ENCODE measurements around the gene VEGFB. TPM values are rescaled to one million over a fixed set of nuclear protein-coding genes. Genes with fewer than 3 reads are reported as not detected.

VEGFB gene
- polyA plus RNA-seq, 3 donors = 0.40 to 5.6 TPM; not detected in 1

GRCh38 chr11:64283092-64283491, 48.7 kb downstream of the VEGFB start:
- Mint-ChIP-seq H3K9me3 (no peaks in the 10 kb centered on the region), H3K27ac (peak overlapping the region in 4 of 7 donors; percentile 28 to 83 (median 36)), H3K36me3 (peaks cover 20 to 21% of the 10 kb centered on the region in 2 donors), H3K4me1 (peaks cover 24% of the 10 kb centered on the region), H3K27me3 (ENCODE audit: low read depth in 3 of 3) (peaks cover 1 to 4% (median 2%) of the 10 kb centered on the region in 3 donors), H3K4me3 (no peak overlapping the region)
- no peak for TF ChIP-seq CTCF (IDR thresholded peaks at IDR 0.05)
- peaks cover 4 to 9% of the 10 kb centered on the region in 2 donors for H3K36me3 ChIP-seq (replicated peaks in 1 of 2; ENCODE audit: control insufficient read depth in 1 of 2, insufficient read depth in 2 of 2, low read length in 2 of 2)
- no peaks in the 10 kb centered on the region for H4K20me1 ChIP-seq (ENCODE audit: insufficient read depth, low read length)
- no peaks in the 10 kb centered on the region for H3K9me3 ChIP-seq (replicated peaks in 1 of 2; ENCODE audit: control insufficient read depth in 1 of 2, insufficient read depth in 1 of 2, low read length in 2 of 2)
- no peak for DNase-seq
- H3K27ac ChIP-seq (ENCODE audit: low read depth in 1 of 2, low read length in 2 of 2) = no peak overlapping the region
- no peak overlapping the region for H2AFZ ChIP-seq (ENCODE audit: insufficient read depth, low read depth, low read length, poor library complexity, severe bottlenecking)
- WGBS (ENCODE audit: insufficient coverage) = 100% methylated on average over 3 of the region's 3 CpGs
- H3K27me3 ChIP-seq (ENCODE audit: control insufficient read depth in 2 of 2, insufficient read depth in 2 of 2, low read length in 2 of 2) = no peaks in the 10 kb centered on the region
- no peak overlapping the region for H3K9ac ChIP-seq (ENCODE audit: insufficient read depth, low read length, poor library complexity, severe bottlenecking)
- peaks cover 20 to 24% of the 10 kb centered on the region in 2 donors for H3K4me1 ChIP-seq (ENCODE audit: control insufficient read depth in 1 of 2, insufficient read depth in 2 of 2, low read length in 2 of 2)
- H3K4me2 ChIP-seq (replicated peaks; ENCODE audit: extremely low read depth, low read length, poor library complexity, severe bottlenecking) = no peak overlapping the region
- intact Hi-C loops (cut with micrococcal nuclease) = no loop called here
- H3K79me2 ChIP-seq (ENCODE audit: insufficient read depth, low read length) = peaks cover 5% of the 10 kb centered on the region
- H3K4me3 ChIP-seq (replicated peaks in 1 of 3; ENCODE audit: low read depth in 2 of 3, low read length in 3 of 3) = no peak overlapping the region

GRCh38 chr11:64284048-64284961, 49.9 kb downstream of the VEGFB start, which contains the start of gene BAD:
BAD (minus strand) TSS chr11:64284665; CDS start chr11:64284368, 297 bp downstream.
- H3K79me2 ChIP-seq (ENCODE audit: insufficient read depth, low read length) = peaks cover 5% of the 10 kb centered on the region
- peak within 1 kb of the TSS; percentile 86 to 90 for H3K4me3 Mint-ChIP-seq
- H3K27ac Mint-ChIP-seq = peak within 1 kb of the TSS; percentile 92 to 98 (median 96)
- no peaks in the 10 kb centered on the region for H3K9me3 ChIP-seq (replicated peaks in 1 of 2; ENCODE audit: control insufficient read depth in 1 of 2, insufficient read depth in 1 of 2, low read length in 2 of 2)
- peak within 1 kb of the TSS; percentile 91 to 100 for H3K27ac ChIP-seq (ENCODE audit: low read depth in 1 of 2, low read length in 2 of 2)
- H3K9ac ChIP-seq (ENCODE audit: insufficient read depth, low read length, poor library complexity, severe bottlenecking) = peak within 1 kb of the TSS; percentile 79
- peaks cover 20 to 24% of the 10 kb centered on the region in 2 donors for H3K4me1 ChIP-seq (ENCODE audit: control insufficient read depth in 1 of 2, insufficient read depth in 2 of 2, low read length in 2 of 2)
- peaks cover under 1 to 10% (median 2%) of the 10 kb centered on the region in 3 donors for H3K27me3 Mint-ChIP-seq (ENCODE audit: low read depth in 3 of 3)
- H3K4me2 ChIP-seq (replicated peaks; ENCODE audit: extremely low read depth, low read length, poor library complexity, severe bottlenecking) = peak within 1 kb of the TSS; percentile 81
- H3K36me3 ChIP-seq (replicated peaks in 1 of 2; ENCODE audit: control insufficient read depth in 1 of 2, insufficient read depth in 2 of 2, low read length in 2 of 2) = no peaks in the 10 kb centered on the region
- intact Hi-C loops (cut with micrococcal nuclease) = loop anchor here (1.0 to 2.0 kb wide), 3 partner anchors 14 to 16 kb away; partner anchors contain the start of gene CATSPERZ (in 1 of the 2)
- H3K27me3 ChIP-seq (ENCODE audit: control insufficient read depth in 2 of 2, insufficient read depth in 2 of 2, low read length in 2 of 2) = no peaks in the 10 kb centered on the region
- peak within 1 kb of the TSS; percentile 84 for H2AFZ ChIP-seq (ENCODE audit: insufficient read depth, low read depth, low read length, poor library complexity, severe bottlenecking)
- H3K4me1 Mint-ChIP-seq = peaks cover 24% of the 10 kb centered on the region
- peak; percentile 91 to 93 (median 92) for DNase-seq
- H3K9me3 Mint-ChIP-seq = no peaks in the 10 kb centered on the region
- peak within 1 kb of the TSS; percentile 74 to 98 (median 81) for H3K4me3 ChIP-seq (replicated peaks in 1 of 3; ENCODE audit: low read depth in 2 of 3, low read length in 3 of 3)
- no peak for TF ChIP-seq CTCF (IDR thresholded peaks at IDR 0.05)
- H3K36me3 Mint-ChIP-seq = peaks cover 15 to 17% of the 10 kb centered on the region in 2 donors
- 3% methylated on average over 36 of the region's 44 CpGs for WGBS (ENCODE audit: insufficient coverage)
- H4K20me1 ChIP-seq (ENCODE audit: insufficient read depth, low read length) = no peaks in the 10 kb centered on the region

Measured in CD14-positive monocyte (primary cell).